MM.1S (cell line): ENCODE results near the gene ZNF367.

Experiments used
- EZH2 ChIP-seq: fragments of 300-600 bp; sonication (generic); optimal IDR thresholded peaks from 2 replicates; pipeline ENCODE3; 2017; ENCODE audit warnings: low read depth, mild to moderate bottlenecking, antibody characterized with exemption, low read length, mixed read lengths
- EZH2phosphoT487 ChIP-seq: fragments of 300-600 bp; sonication (generic); IDR thresholded peaks from 2 replicates; pipeline ENCODE4 v1.6.1; 2018; ENCODE audit warnings: antibody characterized with exemption, low read length
- TF ChIP-seq, protein P1 (sequence below): fragments of 300-600 bp; sonication (generic); IDR thresholded peaks from 2 replicates; pipeline ENCODE4 v1.5.1; 2016; ENCODE audit warnings: antibody characterized with exemption, low read length, mixed read lengths

DNA sequence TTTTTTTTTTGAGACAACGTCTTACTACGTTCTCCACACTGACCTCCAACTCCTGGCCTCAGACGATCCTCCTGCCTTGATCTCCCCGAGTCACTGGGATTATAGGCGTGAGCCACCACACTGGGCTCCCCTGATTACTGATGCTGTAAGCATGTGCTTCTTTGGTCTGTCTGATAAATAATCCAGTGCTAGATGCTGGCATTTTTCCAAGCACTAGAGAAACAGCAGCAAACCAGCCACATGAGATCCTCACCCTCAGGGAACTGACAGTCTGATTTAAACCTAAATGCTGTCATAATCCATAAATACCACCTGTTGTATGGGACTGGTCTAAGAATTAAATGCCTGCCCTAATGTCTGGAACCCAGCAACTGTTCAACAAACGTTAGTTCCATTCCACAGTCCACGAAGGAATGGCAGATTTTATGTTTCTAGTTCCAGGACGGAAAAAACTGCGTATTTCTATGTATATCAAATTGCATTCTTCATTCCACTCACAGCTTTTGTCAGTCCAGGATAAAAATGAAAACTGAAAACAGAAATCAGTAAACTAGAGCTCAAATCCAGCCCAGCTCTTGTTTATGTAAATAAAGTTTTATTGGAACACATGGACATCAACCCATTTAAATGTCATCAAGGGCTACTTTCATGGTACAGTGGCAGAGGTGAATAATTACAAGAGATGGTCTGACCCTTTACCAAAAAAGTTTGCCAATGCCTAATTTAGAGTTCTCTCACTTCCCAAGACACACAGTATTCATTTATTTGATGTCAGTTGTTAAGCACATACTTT, 54.8 kb downstream of the ZNF367 start:
- TF ChIP-seq, protein P1, sequence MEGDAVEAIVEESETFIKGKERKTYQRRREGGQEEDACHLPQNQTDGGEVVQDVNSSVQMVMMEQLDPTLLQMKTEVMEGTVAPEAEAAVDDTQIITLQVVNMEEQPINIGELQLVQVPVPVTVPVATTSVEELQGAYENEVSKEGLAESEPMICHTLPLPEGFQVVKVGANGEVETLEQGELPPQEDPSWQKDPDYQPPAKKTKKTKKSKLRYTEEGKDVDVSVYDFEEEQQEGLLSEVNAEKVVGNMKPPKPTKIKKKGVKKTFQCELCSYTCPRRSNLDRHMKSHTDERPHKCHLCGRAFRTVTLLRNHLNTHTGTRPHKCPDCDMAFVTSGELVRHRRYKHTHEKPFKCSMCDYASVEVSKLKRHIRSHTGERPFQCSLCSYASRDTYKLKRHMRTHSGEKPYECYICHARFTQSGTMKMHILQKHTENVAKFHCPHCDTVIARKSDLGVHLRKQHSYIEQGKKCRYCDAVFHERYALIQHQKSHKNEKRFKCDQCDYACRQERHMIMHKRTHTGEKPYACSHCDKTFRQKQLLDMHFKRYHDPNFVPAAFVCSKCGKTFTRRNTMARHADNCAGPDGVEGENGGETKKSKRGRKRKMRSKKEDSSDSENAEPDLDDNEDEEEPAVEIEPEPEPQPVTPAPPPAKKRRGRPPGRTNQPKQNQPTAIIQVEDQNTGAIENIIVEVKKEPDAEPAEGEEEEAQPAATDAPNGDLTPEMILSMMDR, result no peak
- TF ChIP-seq EZH2 (no peak), EZH2phosphoT487 (no peak)
